Measurements from ENCODE around the gene ACSM2A.
"Not testable (repeated sequence)": the region's sequence is repeated elsewhere in the genome, so short reads cannot be mapped to it uniquely, and the experiment has no call there.

The ACSM2A gene

GRCh38 chr16:20460313-20460712 lies 9.0 kb downstream of the ACSM2A start:
- not testable (repeated sequence) for DNase-seq

GRCh38 chr16:20468954-20469353 lies 17.6 kb downstream of the ACSM2A start:
- not testable (repeated sequence) for DNase-seq

GRCh38 chr16:20469930-20470329 lies 18.6 kb downstream of the ACSM2A start:
- not testable (repeated sequence) for DNase-seq

GRCh38 chr16:20470732-20471131 lies 19.4 kb downstream of the ACSM2A start:
- not testable (repeated sequence) for DNase-seq

GRCh38 chr16:20477188-20477744 lies 25.9 kb downstream of the ACSM2A start:
- not testable (repeated sequence) for DNase-seq

- not testable (repeated sequence) for DNase-seq
Observed at GRCh38 chr16:20483989-20484388, 32.7 kb downstream of the ACSM2A start.

- DNase-seq: no peak
Observed at GRCh38 chr16:20484726-20485125, 33.4 kb downstream of the ACSM2A start.

GRCh38 chr16:20485408-20485807 lies 34.1 kb downstream of the ACSM2A start:
- DNase-seq: no peak

GRCh38 chr16:20490994-20491393 lies 39.7 kb downstream of the ACSM2A start:
- DNase-seq: not testable (repeated sequence)

- DNase-seq: not testable (repeated sequence)
Observed at GRCh38 chr16:20491448-20491847, 40.1 kb downstream of the ACSM2A start.

- no peak for DNase-seq
Observed at GRCh38 chr16:20504418-20504817, 53.1 kb downstream of the ACSM2A start.

GRCh38 chr16:20507280-20507679 lies 56.0 kb downstream of the ACSM2A start:
- no peak for DNase-seq

GRCh38 chr16:20510323-20510722 lies 59.0 kb downstream of the ACSM2A start:
- DNase-seq: no peak

- peak; percentile 7 for DNase-seq
Observed at GRCh38 chr16:20515688-20516090, 64.4 kb downstream of the ACSM2A start.

- DNase-seq: no peak
Observed at GRCh38 chr16:20517149-20517548, 65.8 kb downstream of the ACSM2A start.

GRCh38 chr16:20519231-20519630 lies 67.9 kb downstream of the ACSM2A start:
- DNase-seq: no peak

GRCh38 chr16:20520103-20520502 lies 68.8 kb downstream of the ACSM2A start:
- DNase-seq: no peak

GRCh38 chr16:20531795-20532194 lies 80.5 kb downstream of the ACSM2A start:
- DNase-seq: not testable (repeated sequence)

GRCh38 chr16:20532284-20532792 lies 81.0 kb downstream of the ACSM2A start:
- not testable (repeated sequence) for DNase-seq

- not testable (repeated sequence) for DNase-seq
Observed at GRCh38 chr16:20536669-20537068, 85.3 kb downstream of the ACSM2A start.
